Right lobe of liver (tissue), 6 donors: ENCODE measurements around the gene MTUS2. TPM values are rescaled to one million over a fixed set of nuclear protein-coding genes. Genes with fewer than 3 reads are reported as not detected.

Experiments used
- ATAC-seq, 4 donors: fragments of 200-7000 bp; cut with Tn5 transposase; one replicate each; pipeline ENCODE4 v1.9.1; 2020; ENCODE audit warnings: mild to moderate bottlenecking in 4 of 4, moderate library complexity in 4 of 4
- DNase-seq, 3 donors: peaks; one replicate each; pipeline ENCODE4 v3.0.0-alpha.2; 2020
- H3K27ac ChIP-seq, 3 donors: fragments of 200-600 bp; one replicate each; pipeline ENCODE4 v1.8.0; 2022
- H3K27me3 ChIP-seq, 2 donors: fragments of 200-600 bp; one replicate each; pipeline ENCODE4 v1.8.0; 2022
- H3K36me3 ChIP-seq, 4 donors: fragments of 200-600 bp; sonication (generic) in 1 of 4; one replicate each; pipeline versions ENCODE4 v1.5.1 to v1.8.0; 2017 to 2022; ENCODE audit warnings: control low read depth in 1 of 4
- H3K4me1 ChIP-seq, 4 donors: fragments of 200-600 bp; sonication (generic) in 1 of 4; one replicate each; pipeline versions ENCODE4 v1.5.1 to v1.8.0; 2017 to 2022; ENCODE audit warnings: control low read depth in 1 of 4
- H3K4me3 ChIP-seq, 3 donors: fragments of 200-600 bp; one replicate each; pipeline ENCODE4 v1.8.0; 2022
- H3K9me3 ChIP-seq, 4 donors: fragments of 200-600 bp; sonication (generic) in 1 of 4; one replicate each; pipeline versions ENCODE4 v1.5.1 to v1.8.0; 2017 to 2022; ENCODE audit warnings: control low read depth in 1 of 4
- POLR2A ChIP-seq: fragments of 450-650 bp; IDR thresholded peaks from one replicate; pipeline ENCODE4 v1.6.1; 2017; ENCODE audit warnings: antibody characterized with exemption, mild to moderate bottlenecking
- WGBS: methylation state at CpG from one replicate; pipeline ENCODE4 v1.1.6; 2018; ENCODE audit warnings: low coverage, low lambda C conversion rate; ENCODE audit not compliant: insufficient coverage; ENCODE audit errors: missing lambda C conversion rate; 5-methylcytosine and 5-hydroxymethylcytosine counted together
- intact Hi-C, 2 donors: fragments of 100-400 bp; cut with DNase I; formaldehyde crosslinking; loops; one replicate each; pipeline versions ENCODE4 v1.11.2 to v1.14.1; 2022
- total RNA-seq, 6 experiments: library from RNA; depleted of rRNA in 2 of 6; stranded (reverse); fragments of >200 nt in 2 of 6; fragmentation: NEBNext Ultra II Directional in 3 of 6; extraction: Animal tissue kit (Norgen Biotek cat#: 25700) in 3 of 6; gene quantifications; one replicate each; pipeline versions ENCODE4 v1.1.0 to v1.2.4, GENCODE V29; 2016 to 2023
- TF ChIP-seq, protein P1 (sequence below), 4 donors: fragments of 200-600 bp in 3 of 4; fragments of 450-650 bp in 1 of 4; IDR thresholded peaks; one replicate each; pipeline versions ENCODE4 v1.5.1 to v1.8.0; 2016 to 2022; ENCODE audit warnings: antibody characterized with exemption in 4 of 4, mild to moderate bottlenecking in 2 of 4
- donor health status: DM: no; HTN: yes; CAD: no.
- donor health status: DM: no; HTN: no; CAD: no.
- donor health status: DM: no; HTN: no; CAD: no.
- donor health status: DM: no; HTN: yes; CAD: no.
- donor health status: DM: no; HTN: yes; CAD: no.

The MTUS2 gene
- total RNA-seq, 6 experiments from 2014 or later = 0.15 to 2.2 (median 0.98) TPM

DNA sequence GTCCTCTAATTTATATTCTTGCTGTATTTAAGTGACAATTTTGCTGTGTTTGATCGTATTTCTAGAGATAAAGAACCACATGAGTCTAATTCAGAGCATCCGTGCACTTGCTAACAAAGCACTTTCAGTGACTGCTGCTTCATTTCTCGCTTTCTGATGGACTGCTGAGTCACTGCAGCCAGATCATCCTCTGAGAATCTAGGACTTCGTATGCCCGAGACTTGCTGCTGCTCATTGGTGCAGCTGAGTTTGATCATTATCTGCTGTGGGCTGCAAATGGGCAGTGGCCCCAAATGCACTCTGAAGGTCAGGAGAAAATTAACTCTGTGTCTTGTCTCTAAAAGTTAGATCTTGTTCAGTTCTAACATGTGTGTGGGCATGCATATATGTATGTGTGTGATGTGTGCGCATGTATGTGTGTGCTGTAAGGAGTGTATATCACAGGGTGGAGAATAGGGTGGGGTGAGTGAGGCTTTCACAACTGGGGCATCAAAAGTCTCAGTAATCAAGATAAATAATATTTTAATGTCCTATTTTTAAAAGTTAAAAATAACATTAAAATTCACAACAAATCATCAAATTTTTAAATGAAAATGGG, 342.6 kb downstream of the MTUS2 start:
- no peak for DNase-seq
- TF ChIP-seq, protein P1, sequence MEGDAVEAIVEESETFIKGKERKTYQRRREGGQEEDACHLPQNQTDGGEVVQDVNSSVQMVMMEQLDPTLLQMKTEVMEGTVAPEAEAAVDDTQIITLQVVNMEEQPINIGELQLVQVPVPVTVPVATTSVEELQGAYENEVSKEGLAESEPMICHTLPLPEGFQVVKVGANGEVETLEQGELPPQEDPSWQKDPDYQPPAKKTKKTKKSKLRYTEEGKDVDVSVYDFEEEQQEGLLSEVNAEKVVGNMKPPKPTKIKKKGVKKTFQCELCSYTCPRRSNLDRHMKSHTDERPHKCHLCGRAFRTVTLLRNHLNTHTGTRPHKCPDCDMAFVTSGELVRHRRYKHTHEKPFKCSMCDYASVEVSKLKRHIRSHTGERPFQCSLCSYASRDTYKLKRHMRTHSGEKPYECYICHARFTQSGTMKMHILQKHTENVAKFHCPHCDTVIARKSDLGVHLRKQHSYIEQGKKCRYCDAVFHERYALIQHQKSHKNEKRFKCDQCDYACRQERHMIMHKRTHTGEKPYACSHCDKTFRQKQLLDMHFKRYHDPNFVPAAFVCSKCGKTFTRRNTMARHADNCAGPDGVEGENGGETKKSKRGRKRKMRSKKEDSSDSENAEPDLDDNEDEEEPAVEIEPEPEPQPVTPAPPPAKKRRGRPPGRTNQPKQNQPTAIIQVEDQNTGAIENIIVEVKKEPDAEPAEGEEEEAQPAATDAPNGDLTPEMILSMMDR (IDR thresholded peaks at IDR 0.05) = no peak
- no peak for TF ChIP-seq POLR2A
- Histone ChIP-seq H3K4me3 (no peak overlapping the region), H3K36me3 (no peaks in the 10 kb centered on the region), H3K27me3 (no peaks in the 10 kb centered on the region), H3K4me1 (no peaks in the 10 kb centered on the region), H3K27ac (no peak overlapping the region), H3K9me3 (no peaks in the 10 kb centered on the region)
- intact Hi-C loops = no loop called here
- WGBS = 75% methylated on average over 3 of the region's 6 CpGs
- ATAC-seq = no peak

DNA sequence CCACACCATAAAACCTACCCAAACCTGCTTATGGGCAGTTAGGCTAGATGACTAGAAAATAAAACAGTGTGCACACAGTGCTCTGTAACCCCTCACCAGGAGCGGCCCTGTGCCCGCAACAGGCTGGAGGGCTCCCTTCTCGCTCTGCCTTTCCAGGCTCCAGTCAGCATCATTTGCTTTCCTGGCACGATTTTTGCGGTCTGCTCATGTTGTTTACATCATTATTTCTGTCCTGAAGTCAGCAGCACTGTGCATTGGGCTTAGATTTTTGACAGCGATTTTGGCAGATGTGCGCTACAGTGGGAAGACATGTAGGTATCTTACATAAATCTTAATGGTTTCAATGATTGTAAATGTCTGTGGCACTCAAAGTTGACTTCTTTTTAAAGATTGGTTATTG, 344.0 kb downstream of the MTUS2 start:
- Histone ChIP-seq H3K4me1 (no peaks in the 10 kb centered on the region), H3K36me3 (no peaks in the 10 kb centered on the region), H3K27ac (no peak overlapping the region), H3K27me3 (no peaks in the 10 kb centered on the region), H3K4me3 (no peak overlapping the region), H3K9me3 (no peaks in the 10 kb centered on the region)
- WGBS = 91% methylated on average over 4 of the region's 7 CpGs
- intact Hi-C loops = no loop called here
- TF ChIP-seq POLR2A = no peak
- TF ChIP-seq, protein P1 (IDR thresholded peaks at IDR 0.05) = no peak
- DNase-seq (no peak), ATAC-seq (no peak)

DNA sequence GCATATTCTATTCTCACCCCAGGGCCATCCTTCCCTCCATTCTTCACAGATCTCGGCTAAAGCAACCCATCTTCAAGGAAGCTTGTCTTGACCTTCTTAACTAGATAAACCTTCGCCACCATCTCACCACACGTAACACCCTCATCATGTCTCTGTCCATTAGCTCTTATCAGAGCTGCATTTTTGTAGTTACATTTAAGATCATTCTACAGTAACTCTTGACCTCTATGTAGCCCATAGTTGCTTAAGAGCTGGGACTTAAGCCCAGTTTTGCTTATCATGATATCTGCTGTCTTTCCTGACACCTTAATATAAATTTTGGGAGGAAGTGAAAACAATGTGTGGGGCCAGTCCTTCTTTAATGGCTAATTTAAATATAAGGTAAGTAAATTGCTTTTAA, 345.1 kb downstream of the MTUS2 start:
- WGBS = 92% methylated on average over 3 of the region's 3 CpGs
- Histone ChIP-seq H3K27me3 (no peaks in the 10 kb centered on the region), H3K4me1 (no peaks in the 10 kb centered on the region), H3K36me3 (no peaks in the 10 kb centered on the region), H3K9me3 (no peaks in the 10 kb centered on the region), H3K27ac (no peak overlapping the region), H3K4me3 (no peak overlapping the region)
- intact Hi-C loops = no loop called here
- peak in 2 of 4 donors; percentile 22 to 64 for ATAC-seq
- no peak for DNase-seq
- no peak for TF ChIP-seq POLR2A
- TF ChIP-seq, protein P1 (IDR thresholded peaks at IDR 0.05) = no peak

DNA sequence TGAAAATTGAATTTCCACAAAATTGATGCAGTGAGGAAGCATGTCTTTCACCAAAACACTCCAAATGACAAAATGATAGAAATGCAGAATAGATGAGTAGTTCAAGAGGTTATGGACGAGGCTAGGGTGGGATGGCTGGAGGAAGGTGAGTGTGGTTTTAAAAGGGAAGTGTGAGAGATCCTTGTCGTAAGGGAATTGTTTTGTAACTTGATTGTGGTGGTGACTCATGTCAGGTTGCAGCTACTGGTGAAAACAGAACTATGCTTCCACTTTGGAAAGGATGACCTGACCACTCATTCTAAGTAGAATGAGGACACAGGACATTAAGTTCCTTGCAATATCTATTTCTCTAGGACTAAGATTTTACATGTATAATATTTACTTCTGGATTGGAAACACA, 345.7 kb downstream of the MTUS2 start:
- Histone ChIP-seq H3K27me3 (no peaks in the 10 kb centered on the region), H3K36me3 (no peaks in the 10 kb centered on the region), H3K4me3 (no peak overlapping the region), H3K4me1 (no peaks in the 10 kb centered on the region), H3K27ac (no peak overlapping the region), H3K9me3 (no peaks in the 10 kb centered on the region)
- intact Hi-C loops = no loop called here
- 32% methylated on average over 2 of the region's 2 CpGs for WGBS
- DNase-seq = no peak
- peak in 1 of 4 donors; percentile 64 for ATAC-seq
- TF ChIP-seq POLR2A = no peak
- TF ChIP-seq, protein P1 (IDR thresholded peaks at IDR 0.05) = no peak
